NB4 (cell line): ENCODE measurements around the gene TRIM54.

Source experiments
- DNase-seq: peaks from one replicate; pipeline ENCODE4 v3.0.0; 2010; ENCODE audit warnings: low read depth
- H3K4me3 ChIP-seq: one replicate; pipeline ENCODE4 v1.5.1; 2011; ENCODE audit warnings: mild to moderate bottlenecking, low read depth, low read length, moderate library complexity
- MYC ChIP-seq: IDR thresholded peaks from 2 replicates; pipeline ENCODE4 v1.6.1; 2011; ENCODE audit warnings: low read depth, low read length
- POLR2A ChIP-seq: IDR thresholded peaks from 2 replicates; pipeline ENCODE4 v1.6.1; 2011; ENCODE audit warnings: mild to moderate bottlenecking; ENCODE audit not compliant: insufficient read length; ENCODE audit errors: extremely low read depth
- TF ChIP-seq, protein P1 (sequence below): IDR thresholded peaks from one replicate; pipeline ENCODE4 v1.5.1; 2012; ENCODE audit warnings: low read depth, low read length
- TF ChIP-seq, protein P2 (sequence below): IDR thresholded peaks from 2 replicates; pipeline ENCODE4 v1.6.1; 2011; ENCODE audit warnings: low read depth, low read length

TRIM54 gene

DNA sequence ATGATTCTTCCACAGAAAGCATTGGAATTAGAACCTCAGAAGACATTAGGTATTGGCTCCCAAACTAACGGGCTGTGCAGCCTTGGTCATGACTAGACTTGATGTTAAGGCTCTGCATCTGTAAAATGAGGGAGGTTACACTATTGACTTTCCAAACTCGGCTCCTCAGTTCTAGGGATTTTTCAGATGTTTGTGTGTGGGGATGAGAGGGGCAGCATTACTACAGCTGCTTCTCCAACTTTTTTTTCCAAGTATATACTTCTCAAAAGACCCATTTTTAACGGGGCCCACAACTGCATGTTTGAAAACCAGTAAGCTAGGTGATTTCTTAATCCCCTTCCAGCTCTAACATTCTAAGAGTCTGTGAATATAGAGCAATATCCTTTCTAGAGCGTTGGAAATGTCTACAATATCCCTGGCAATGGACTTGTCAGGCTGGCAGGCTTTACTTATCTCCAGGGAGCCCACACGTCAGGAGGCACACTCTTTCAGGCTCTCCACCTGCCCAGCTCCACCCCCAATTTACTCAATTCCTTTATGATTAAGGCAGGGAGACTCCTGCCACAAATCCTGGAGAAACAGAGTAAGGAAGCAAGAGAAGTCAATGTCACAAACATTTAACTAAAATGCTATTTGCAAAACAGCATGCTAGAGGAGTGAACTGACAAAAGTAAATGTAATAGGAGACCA is 41.5 kb downstream of the TRIM54 start:
- no peak for DNase-seq
- TF ChIP-seq, protein P1, sequence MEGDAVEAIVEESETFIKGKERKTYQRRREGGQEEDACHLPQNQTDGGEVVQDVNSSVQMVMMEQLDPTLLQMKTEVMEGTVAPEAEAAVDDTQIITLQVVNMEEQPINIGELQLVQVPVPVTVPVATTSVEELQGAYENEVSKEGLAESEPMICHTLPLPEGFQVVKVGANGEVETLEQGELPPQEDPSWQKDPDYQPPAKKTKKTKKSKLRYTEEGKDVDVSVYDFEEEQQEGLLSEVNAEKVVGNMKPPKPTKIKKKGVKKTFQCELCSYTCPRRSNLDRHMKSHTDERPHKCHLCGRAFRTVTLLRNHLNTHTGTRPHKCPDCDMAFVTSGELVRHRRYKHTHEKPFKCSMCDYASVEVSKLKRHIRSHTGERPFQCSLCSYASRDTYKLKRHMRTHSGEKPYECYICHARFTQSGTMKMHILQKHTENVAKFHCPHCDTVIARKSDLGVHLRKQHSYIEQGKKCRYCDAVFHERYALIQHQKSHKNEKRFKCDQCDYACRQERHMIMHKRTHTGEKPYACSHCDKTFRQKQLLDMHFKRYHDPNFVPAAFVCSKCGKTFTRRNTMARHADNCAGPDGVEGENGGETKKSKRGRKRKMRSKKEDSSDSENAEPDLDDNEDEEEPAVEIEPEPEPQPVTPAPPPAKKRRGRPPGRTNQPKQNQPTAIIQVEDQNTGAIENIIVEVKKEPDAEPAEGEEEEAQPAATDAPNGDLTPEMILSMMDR, result no peak
- TF ChIP-seq, protein P2, sequence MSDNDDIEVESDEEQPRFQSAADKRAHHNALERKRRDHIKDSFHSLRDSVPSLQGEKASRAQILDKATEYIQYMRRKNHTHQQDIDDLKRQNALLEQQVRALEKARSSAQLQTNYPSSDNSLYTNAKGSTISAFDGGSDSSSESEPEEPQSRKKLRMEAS, result no peak
- TF ChIP-seq MYC, result no peak
- no peak for TF ChIP-seq POLR2A
- H3K4me3 ChIP-seq, result peak overlapping the region; percentile 97

DNA sequence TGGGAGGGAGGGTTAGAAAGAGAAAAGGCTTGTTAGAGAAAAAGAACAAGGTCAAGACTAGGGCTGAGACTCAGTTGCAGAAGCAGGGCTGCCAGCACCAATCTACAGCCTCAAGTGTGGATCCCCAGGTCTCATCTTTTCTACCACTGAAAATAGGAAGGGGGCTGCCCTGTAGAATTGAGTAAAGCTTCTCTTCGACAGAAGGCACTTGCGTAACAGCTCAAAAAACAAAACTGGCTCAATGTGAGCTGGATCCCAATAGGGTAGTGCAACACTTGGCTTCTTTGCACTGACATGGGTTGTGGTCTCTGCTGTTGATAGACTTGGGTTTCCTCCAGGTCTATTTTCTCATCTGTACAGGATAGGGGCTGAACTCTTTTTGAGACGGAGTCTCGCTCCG is 42.5 kb downstream of the TRIM54 start:
- H3K4me3 ChIP-seq, result no peak overlapping the region
- peak; percentile 80 for DNase-seq
- TF ChIP-seq, protein P1, result no peak
- TF ChIP-seq MYC (no peak), POLR2A (no peak)
- TF ChIP-seq, protein P2, result no peak

DNA sequence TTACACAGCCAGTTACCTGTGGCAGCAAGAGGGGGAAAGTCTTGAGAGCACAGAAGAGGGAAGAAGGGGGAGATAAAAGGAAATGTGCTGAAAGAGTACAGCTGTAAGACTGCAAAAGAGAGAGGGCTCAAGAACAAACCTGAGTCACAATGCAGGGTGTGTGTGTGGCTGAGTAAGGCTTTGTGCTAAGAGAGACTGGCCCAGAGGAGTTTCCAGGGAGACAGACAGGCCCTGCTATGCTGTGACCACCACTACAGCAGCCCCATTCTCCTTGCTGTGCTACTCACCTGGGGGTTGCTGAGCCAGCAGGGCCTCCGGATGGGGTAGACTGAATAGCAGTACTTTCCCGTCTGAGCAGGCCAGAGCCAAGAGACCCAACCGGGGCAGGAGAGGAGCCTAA is 53.1 kb downstream of the TRIM54 start:
- TF ChIP-seq POLR2A (no peak), MYC (no peak)
- TF ChIP-seq, protein P2, result no peak
- TF ChIP-seq, protein P1, result no peak
- no peak for DNase-seq

DNA sequence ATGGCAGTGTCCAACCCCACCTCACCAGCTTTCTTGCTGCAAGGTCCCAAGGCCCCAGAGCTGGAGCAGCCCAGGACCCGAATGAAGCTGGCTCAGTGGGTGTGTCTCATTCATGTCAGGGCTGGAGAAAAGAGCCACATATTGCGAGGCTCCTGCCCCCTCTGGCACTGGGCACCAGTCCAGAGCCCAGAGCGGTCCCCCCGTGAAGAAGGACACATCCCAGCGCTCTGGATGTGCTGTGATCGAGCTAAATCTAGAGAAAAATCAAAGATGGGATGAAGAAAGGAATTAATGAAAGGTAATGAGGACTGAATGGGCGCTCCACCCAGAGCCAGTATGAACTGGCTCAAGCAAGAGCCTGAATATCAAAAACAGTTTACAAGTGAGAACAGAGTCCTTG is 53.9 kb downstream of the TRIM54 start:
- no peak for DNase-seq
- no peak overlapping the region for H3K4me3 ChIP-seq
- TF ChIP-seq, protein P2, result no peak
- TF ChIP-seq MYC (no peak), POLR2A (no peak)
- TF ChIP-seq, protein P1, result no peak

More for the DNA sequence above, 53.1 kb downstream of the TRIM54 start:
- no peak overlapping the region for H3K4me3 ChIP-seq

DNA sequence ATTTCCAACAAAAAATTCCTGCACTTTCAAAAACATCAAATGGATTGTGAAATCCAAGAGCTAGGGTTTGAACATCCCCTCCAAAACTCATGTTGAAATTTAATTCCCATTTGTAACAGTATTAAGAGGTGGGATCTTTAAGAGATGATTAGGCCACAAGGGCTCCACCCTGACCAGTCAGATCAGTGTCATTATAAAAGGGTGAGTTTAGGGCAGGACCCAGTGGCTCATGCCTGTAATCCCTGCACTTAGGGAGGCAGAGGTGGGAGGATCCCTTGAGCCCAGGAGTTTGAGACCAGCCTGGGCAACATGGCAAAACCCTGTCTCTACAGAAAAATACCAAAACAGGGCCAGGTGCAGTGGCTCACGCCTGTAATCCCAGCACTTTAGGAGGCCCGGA is 65.4 kb downstream of the TRIM54 start:
- TF ChIP-seq, protein P1, result no peak
- TF ChIP-seq, protein P2, result no peak
- no peak for TF ChIP-seq MYC
- no peak for TF ChIP-seq POLR2A
- DNase-seq, result no peak
- no peak overlapping the region for H3K4me3 ChIP-seq
